ENCODE data around the gene P2RX2.

P2RX2 gene

GRCh38 chr12:132618683-132619043 lies at the start of gene P2RX2:
Gene P2RX2 (plus strand): TSS chr12:132618776. CDS start chr12:132618817, 41 bp downstream.
- Mint-ChIP-seq H3K4me3 (peak within 1 kb of the TSS; percentile 3), H3K36me3 (peaks cover 7% of the 10 kb centered on the region), H3K9me3 (peaks cover 8% of the 10 kb centered on the region), H3K27me3 (peaks cover 27% of the 10 kb centered on the region), H3K27ac (no peak within 1 kb of the TSS), H3K4me1 (peaks cover 25% of the 10 kb centered on the region)
- ATAC-seq, result no peak

- H3K9me3 Mint-ChIP-seq, result no peaks in the 10 kb centered on the region
- H3K27me3 Mint-ChIP-seq, result no peaks in the 10 kb centered on the region
- peaks cover 27% of the 10 kb centered on the region for H3K36me3 Mint-ChIP-seq
- no peak for ATAC-seq
- no peak overlapping the region for H3K4me3 Mint-ChIP-seq
- no peak overlapping the region for H3K27ac Mint-ChIP-seq
- H3K4me1 Mint-ChIP-seq, result peaks cover 7% of the 10 kb centered on the region
Measured at GRCh38 chr12:132568826-132569480, 49.6 kb upstream of the P2RX2 start.

- H3K9me3 Mint-ChIP-seq, result no peaks in the 10 kb centered on the region
- H3K27me3 Mint-ChIP-seq, result no peaks in the 10 kb centered on the region
- H3K27ac Mint-ChIP-seq, result no peak overlapping the region
- H3K4me3 Mint-ChIP-seq, result no peak overlapping the region
- peak; percentile 34 for ATAC-seq
- peaks cover 30% of the 10 kb centered on the region for H3K36me3 Mint-ChIP-seq
- H3K4me1 Mint-ChIP-seq, result peaks cover 7% of the 10 kb centered on the region
Measured at GRCh38 chr12:132569856-132570480, 48.6 kb upstream of the P2RX2 start.

- H3K4me1 Mint-ChIP-seq, result peaks cover 6% of the 10 kb centered on the region
- no peaks in the 10 kb centered on the region for H3K27me3 Mint-ChIP-seq
- H3K4me3 Mint-ChIP-seq, result no peak overlapping the region
- no peak for ATAC-seq
- peaks cover 30% of the 10 kb centered on the region for H3K36me3 Mint-ChIP-seq
- no peak overlapping the region for H3K27ac Mint-ChIP-seq
- no peaks in the 10 kb centered on the region for H3K9me3 Mint-ChIP-seq
Measured at GRCh38 chr12:132570635-132571034, 47.9 kb upstream of the P2RX2 start.

GRCh38 chr12:132571051-132571450 lies 47.5 kb upstream of the P2RX2 start:
- no peak for ATAC-seq
- Mint-ChIP-seq H3K4me3 (no peak overlapping the region), H3K4me1 (peaks cover 2% of the 10 kb centered on the region), H3K27ac (no peak overlapping the region), H3K36me3 (peaks cover 27% of the 10 kb centered on the region), H3K27me3 (no peaks in the 10 kb centered on the region), H3K9me3 (no peaks in the 10 kb centered on the region)

GRCh38 chr12:132571598-132571997 lies 47.0 kb upstream of the P2RX2 start:
- Mint-ChIP-seq H3K4me3 (no peak overlapping the region), H3K36me3 (peaks cover 27% of the 10 kb centered on the region), H3K4me1 (no peaks in the 10 kb centered on the region), H3K9me3 (no peaks in the 10 kb centered on the region), H3K27me3 (no peaks in the 10 kb centered on the region), H3K27ac (no peak overlapping the region)
- no peak for ATAC-seq

GRCh38 chr12:132572106-132572505 lies 46.5 kb upstream of the P2RX2 start:
- H3K36me3 Mint-ChIP-seq, result peaks cover 32% of the 10 kb centered on the region
- no peaks in the 10 kb centered on the region for H3K27me3 Mint-ChIP-seq
- no peaks in the 10 kb centered on the region for H3K9me3 Mint-ChIP-seq

GRCh38 chr12:132572801-132573760 lies 45.5 kb upstream of the P2RX2 start:
- Mint-ChIP-seq H3K27me3 (no peaks in the 10 kb centered on the region), H3K27ac (no peak overlapping the region), H3K4me1 (no peaks in the 10 kb centered on the region), H3K36me3 (peaks cover 42% of the 10 kb centered on the region), H3K9me3 (no peaks in the 10 kb centered on the region), H3K4me3 (no peak overlapping the region)
- ATAC-seq, result no peak

More at GRCh38 chr12:132572106-132572505, 46.5 kb upstream of the P2RX2 start:
- Mint-ChIP-seq H3K27ac (no peak overlapping the region), H3K4me1 (no peaks in the 10 kb centered on the region), H3K4me3 (no peak overlapping the region)
- ATAC-seq, result no peak

- H3K36me3 Mint-ChIP-seq, result peaks cover 53% of the 10 kb centered on the region
- no peaks in the 10 kb centered on the region for H3K4me1 Mint-ChIP-seq
- no peak overlapping the region for H3K27ac Mint-ChIP-seq
- ATAC-seq, result no peak
- no peak overlapping the region for H3K4me3 Mint-ChIP-seq
- H3K9me3 Mint-ChIP-seq, result no peaks in the 10 kb centered on the region
- no peaks in the 10 kb centered on the region for H3K27me3 Mint-ChIP-seq
Measured at GRCh38 chr12:132574271-132574996, 44.1 kb upstream of the P2RX2 start.

GRCh38 chr12:132575661-132576060 lies 42.9 kb upstream of the P2RX2 start:
- H3K4me3 Mint-ChIP-seq, result no peak overlapping the region
- H3K9me3 Mint-ChIP-seq, result no peaks in the 10 kb centered on the region
- H3K27me3 Mint-ChIP-seq, result no peaks in the 10 kb centered on the region
- no peak for ATAC-seq
- no peaks in the 10 kb centered on the region for H3K4me1 Mint-ChIP-seq
- H3K27ac Mint-ChIP-seq, result no peak overlapping the region
- H3K36me3 Mint-ChIP-seq, result peaks cover 62% of the 10 kb centered on the region

GRCh38 chr12:132576701-132577100 lies 41.9 kb upstream of the P2RX2 start:
- peaks cover 63% of the 10 kb centered on the region for H3K36me3 Mint-ChIP-seq
- no peak for ATAC-seq

GRCh38 chr12:132577191-132577920 lies 41.2 kb upstream of the P2RX2 start:
- H3K9me3 Mint-ChIP-seq, result no peaks in the 10 kb centered on the region
- no peak overlapping the region for H3K4me3 Mint-ChIP-seq

More at GRCh38 chr12:132576701-132577100, 41.9 kb upstream of the P2RX2 start:
- Mint-ChIP-seq H3K9me3 (no peaks in the 10 kb centered on the region), H3K4me1 (no peaks in the 10 kb centered on the region), H3K27me3 (no peaks in the 10 kb centered on the region), H3K4me3 (no peak overlapping the region), H3K27ac (no peak overlapping the region)

GRCh38 chr12:132578118-132578517 lies 40.5 kb upstream of the P2RX2 start:
- Mint-ChIP-seq H3K4me1 (no peaks in the 10 kb centered on the region), H3K27ac (no peak overlapping the region), H3K36me3 (peaks cover 70% of the 10 kb centered on the region), H3K9me3 (no peaks in the 10 kb centered on the region), H3K27me3 (no peaks in the 10 kb centered on the region), H3K4me3 (no peak overlapping the region)
- no peak for ATAC-seq

More at GRCh38 chr12:132577191-132577920, 41.2 kb upstream of the P2RX2 start:
- ATAC-seq, result no peak
- Mint-ChIP-seq H3K27me3 (no peaks in the 10 kb centered on the region), H3K4me1 (no peaks in the 10 kb centered on the region), H3K36me3 (peaks cover 69% of the 10 kb centered on the region), H3K27ac (no peak overlapping the region)

GRCh38 chr12:132578826-132579225 lies 39.8 kb upstream of the P2RX2 start:
- peaks cover 71% of the 10 kb centered on the region for H3K36me3 Mint-ChIP-seq
- no peak overlapping the region for H3K27ac Mint-ChIP-seq

More at GRCh38 chr12:132578826-132579225, 39.8 kb upstream of the P2RX2 start:
- Mint-ChIP-seq H3K27me3 (no peaks in the 10 kb centered on the region), H3K4me3 (no peak overlapping the region), H3K9me3 (no peaks in the 10 kb centered on the region), H3K4me1 (no peaks in the 10 kb centered on the region)
- no peak for ATAC-seq

All from stimulated activated memory B cell treated with anti-CD40 and anti-IgM and Interleukin-4, amounts not matched to agents 10 μg/mL and 1 μg/mL and 100 μg/mL, for 72 hours (primary cell).